ENCODE results near the gene RENBP.

RENBP gene

GRCh38 chrX:153941336-153942252, 2.8 kb downstream of the RENBP start:
- Histone ChIP-seq H3K9me3 (ENCODE audit: insufficient read depth, low read depth, low read length) (no peaks in the 10 kb centered on the region), H3K4me1 (ENCODE audit: insufficient read depth, low read length, poor library complexity, severe bottlenecking) (no peaks in the 10 kb centered on the region), H3K4me2 (ENCODE audit: low read depth, low read length, poor library complexity, severe bottlenecking) (no peak overlapping the region), H3K9me2 (replicated peaks; ENCODE audit: low read depth, low read length) (no peaks in the 10 kb centered on the region), H3K27me3 (ENCODE audit: insufficient read depth, low read length, poor library complexity, severe bottlenecking) (no peaks in the 10 kb centered on the region), H3F3A (ENCODE audit: low read depth) (no peaks in the 10 kb centered on the region), H3K36me3 (ENCODE audit: insufficient read depth, low read length) (no peaks in the 10 kb centered on the region), H3K4me3 (ENCODE audit: low read length, poor library complexity, severe bottlenecking) (no peak overlapping the region), H3K9ac (ENCODE audit: low read depth, low read length, poor library complexity, severe bottlenecking) (no peak overlapping the region), H3K79me2 (ENCODE audit: insufficient read depth, low read length) (no peaks in the 10 kb centered on the region), H2AFZ (ENCODE audit: low read length) (no peak overlapping the region), H4K20me1 (ENCODE audit: insufficient read depth, low read length, poor library complexity, severe bottlenecking) (no peaks in the 10 kb centered on the region)
- TF ChIP-seq EZH2phosphoT487 (IDR thresholded peaks at IDR 0.05; ENCODE audit: borderline replicate concordance), result no peak

DNA sequence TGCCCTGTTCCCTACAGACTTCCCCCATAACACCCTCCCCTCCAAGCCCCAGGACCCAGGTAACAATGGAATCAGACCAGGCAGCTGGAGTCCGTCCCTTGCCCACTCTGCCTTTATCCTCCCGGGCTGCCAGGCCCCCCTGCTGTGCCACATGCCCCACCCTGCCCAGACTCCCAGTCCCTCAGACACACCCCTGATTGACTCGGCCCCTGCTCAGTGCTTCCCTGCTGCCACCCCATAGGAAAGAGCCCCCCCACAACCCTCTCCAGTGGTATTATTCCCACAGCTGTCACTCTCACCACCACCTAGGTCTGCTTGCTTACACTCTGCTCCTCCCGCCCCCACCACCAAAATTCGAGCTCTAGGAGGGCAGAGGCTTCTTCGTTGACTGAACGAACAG, 4.9 kb downstream of the RENBP start:
- Histone ChIP-seq H3K4me3 (ENCODE audit: low read length, poor library complexity, severe bottlenecking) (no peak overlapping the region), H3K4me1 (ENCODE audit: insufficient read depth, low read length, poor library complexity, severe bottlenecking) (no peaks in the 10 kb centered on the region), H3K36me3 (ENCODE audit: insufficient read depth, low read length) (no peaks in the 10 kb centered on the region), H3K4me2 (ENCODE audit: low read depth, low read length, poor library complexity, severe bottlenecking) (no peak overlapping the region), H3F3A (ENCODE audit: low read depth) (no peaks in the 10 kb centered on the region), H3K9me3 (ENCODE audit: insufficient read depth, low read depth, low read length) (no peaks in the 10 kb centered on the region), H3K9me2 (replicated peaks; ENCODE audit: low read depth, low read length) (no peaks in the 10 kb centered on the region), H3K9ac (ENCODE audit: low read depth, low read length, poor library complexity, severe bottlenecking) (no peak overlapping the region), H3K27me3 (ENCODE audit: insufficient read depth, low read length, poor library complexity, severe bottlenecking) (no peaks in the 10 kb centered on the region), H3K79me2 (ENCODE audit: insufficient read depth, low read length) (peaks cover 2% of the 10 kb centered on the region; the same call in 1 of the 2 replicates), H4K20me1 (ENCODE audit: insufficient read depth, low read length, poor library complexity, severe bottlenecking) (no peaks in the 10 kb centered on the region), H2AFZ (ENCODE audit: low read length) (no peak overlapping the region)
- TF ChIP-seq, protein P1, sequence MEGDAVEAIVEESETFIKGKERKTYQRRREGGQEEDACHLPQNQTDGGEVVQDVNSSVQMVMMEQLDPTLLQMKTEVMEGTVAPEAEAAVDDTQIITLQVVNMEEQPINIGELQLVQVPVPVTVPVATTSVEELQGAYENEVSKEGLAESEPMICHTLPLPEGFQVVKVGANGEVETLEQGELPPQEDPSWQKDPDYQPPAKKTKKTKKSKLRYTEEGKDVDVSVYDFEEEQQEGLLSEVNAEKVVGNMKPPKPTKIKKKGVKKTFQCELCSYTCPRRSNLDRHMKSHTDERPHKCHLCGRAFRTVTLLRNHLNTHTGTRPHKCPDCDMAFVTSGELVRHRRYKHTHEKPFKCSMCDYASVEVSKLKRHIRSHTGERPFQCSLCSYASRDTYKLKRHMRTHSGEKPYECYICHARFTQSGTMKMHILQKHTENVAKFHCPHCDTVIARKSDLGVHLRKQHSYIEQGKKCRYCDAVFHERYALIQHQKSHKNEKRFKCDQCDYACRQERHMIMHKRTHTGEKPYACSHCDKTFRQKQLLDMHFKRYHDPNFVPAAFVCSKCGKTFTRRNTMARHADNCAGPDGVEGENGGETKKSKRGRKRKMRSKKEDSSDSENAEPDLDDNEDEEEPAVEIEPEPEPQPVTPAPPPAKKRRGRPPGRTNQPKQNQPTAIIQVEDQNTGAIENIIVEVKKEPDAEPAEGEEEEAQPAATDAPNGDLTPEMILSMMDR (conservative IDR thresholded peaks at IDR 0.05; ENCODE audit: low read length), result no peak
- TF ChIP-seq EZH2phosphoT487 (IDR thresholded peaks at IDR 0.05; ENCODE audit: borderline replicate concordance), result no peak

DNA sequence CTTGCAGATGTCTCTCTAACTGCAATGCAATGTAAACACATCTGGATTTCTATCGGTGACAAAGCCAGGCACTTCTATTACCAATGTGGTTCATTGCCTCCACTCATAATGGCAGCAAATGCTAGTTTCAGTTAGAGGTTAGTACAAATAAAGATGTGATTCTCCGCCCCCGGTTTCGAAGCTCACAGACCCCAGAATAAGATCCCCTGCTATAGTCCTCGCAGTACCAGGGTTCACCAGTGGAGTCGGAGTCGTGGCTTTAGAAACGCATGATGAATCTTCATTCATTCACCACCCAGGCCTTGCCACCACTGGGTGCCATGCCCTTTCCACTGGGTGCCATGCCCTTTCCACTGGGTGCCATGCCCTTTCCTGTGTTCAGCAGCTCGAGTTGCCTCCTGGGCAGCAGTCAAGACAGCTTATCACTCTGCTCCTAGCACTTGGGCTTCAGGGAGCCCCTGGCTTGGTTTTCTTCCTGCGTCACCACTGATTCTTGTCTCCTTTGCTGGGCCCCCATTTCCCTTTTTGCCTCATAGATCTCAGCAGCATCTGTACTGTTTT, 6.1 kb downstream of the RENBP start:
- TF ChIP-seq, protein P1 (conservative IDR thresholded peaks at IDR 0.05; ENCODE audit: low read length), result 0 out of 2 replicates have a peak, but pooled peaks have one; percentile 10
- no peak for TF ChIP-seq EZH2phosphoT487 (IDR thresholded peaks at IDR 0.05; ENCODE audit: borderline replicate concordance)
- Histone ChIP-seq H2AFZ (ENCODE audit: low read length) (no peak overlapping the region), H3K27me3 (ENCODE audit: insufficient read depth, low read length, poor library complexity, severe bottlenecking) (no peaks in the 10 kb centered on the region), H3K9me2 (replicated peaks; ENCODE audit: low read depth, low read length) (no peaks in the 10 kb centered on the region), H3K4me2 (ENCODE audit: low read depth, low read length, poor library complexity, severe bottlenecking) (no peak overlapping the region), H3K36me3 (ENCODE audit: insufficient read depth, low read length) (no peaks in the 10 kb centered on the region), H3K4me3 (ENCODE audit: low read length, poor library complexity, severe bottlenecking) (no peak overlapping the region), H3K4me1 (ENCODE audit: insufficient read depth, low read length, poor library complexity, severe bottlenecking) (peaks cover 5% of the 10 kb centered on the region), H3K9me3 (ENCODE audit: insufficient read depth, low read depth, low read length) (no peaks in the 10 kb centered on the region), H3K79me2 (ENCODE audit: insufficient read depth, low read length) (peaks cover 15% of the 10 kb centered on the region), H3F3A (ENCODE audit: low read depth) (no peaks in the 10 kb centered on the region), H4K20me1 (ENCODE audit: insufficient read depth, low read length, poor library complexity, severe bottlenecking) (no peaks in the 10 kb centered on the region), H3K9ac (ENCODE audit: low read depth, low read length, poor library complexity, severe bottlenecking) (no peak overlapping the region)
